ENCODE data around the gene KRTAP25-1.

GRCh38 chr21:30305136-30305535 is 15.8 kb upstream of the KRTAP25-1 start:
- TF ChIP-seq POLR2AphosphoS5 (IDR thresholded peaks at IDR 0.05; ENCODE audit: low read depth, low read length) (no peak), POLR2A (IDR thresholded peaks at IDR 0.05; ENCODE audit: low read depth, low read length) (no peak), TAF1 (IDR thresholded peaks at IDR 0.05; ENCODE audit: borderline replicate concordance, low read depth, low read length) (no peak)
